Measurements from ENCODE around the gene KPNB1. TPM values are rescaled to one million over a fixed set of nuclear protein-coding genes. Genes with fewer than 3 reads are reported as not detected.

Gene KPNB1
- total RNA-seq, 1 donor from 2014 or later: 301 TPM

DNA sequence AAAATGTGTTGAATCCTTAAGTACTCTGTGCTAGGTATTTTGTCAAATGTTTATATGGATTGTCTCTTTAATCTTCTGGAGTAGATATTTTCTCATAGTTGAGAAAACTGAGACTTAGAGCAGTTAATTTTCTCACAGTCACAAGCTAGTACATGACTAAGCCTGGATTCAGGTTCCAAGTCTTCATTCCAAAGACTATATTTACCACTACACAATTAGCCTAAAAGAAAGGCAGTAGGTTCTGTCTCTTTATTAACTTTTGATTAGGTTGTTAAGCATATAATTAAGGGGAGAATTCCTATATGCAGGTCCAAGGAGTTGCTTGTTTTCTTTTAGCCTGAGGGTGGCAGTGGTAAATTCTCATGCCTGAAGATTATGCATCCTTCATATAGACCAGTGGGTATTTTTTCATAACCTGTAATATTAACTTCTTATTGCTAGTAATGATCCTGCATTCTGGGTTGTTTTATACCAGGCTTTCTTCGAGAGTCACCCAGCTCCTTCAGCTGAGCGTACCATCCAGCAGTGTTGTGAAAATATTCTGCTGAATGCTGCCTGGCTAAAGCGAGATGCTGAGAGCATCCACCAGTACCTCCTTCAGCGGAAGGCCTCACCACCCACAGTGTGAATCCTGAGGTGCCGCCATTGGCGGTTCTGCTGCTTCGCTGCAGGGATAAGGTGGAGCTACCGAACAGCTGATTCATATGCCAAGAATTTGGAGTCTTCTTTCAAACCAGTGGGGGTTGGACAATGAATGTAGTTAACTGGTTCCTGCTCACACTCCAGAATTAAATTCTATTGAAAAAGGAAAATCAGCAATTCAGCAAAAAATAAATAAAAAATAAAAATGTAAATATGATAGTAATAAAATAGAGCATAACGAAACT lies 28.2 kb upstream of the KPNB1 start:
- peak overlapping the region; percentile 55 for H3K4me3 Mint-ChIP-seq (ENCODE audit: unreplicated experiment)
- H3K4me1 Mint-ChIP-seq (ENCODE audit: unreplicated experiment): peaks cover 43% of the 10 kb centered on the region
- H3K36me3 Mint-ChIP-seq (ENCODE audit: unreplicated experiment): peaks cover 36% of the 10 kb centered on the region
- H3K9me3 Mint-ChIP-seq (ENCODE audit: unreplicated experiment): no peaks in the 10 kb centered on the region
- H3K27me3 Mint-ChIP-seq (ENCODE audit: unreplicated experiment): no peaks in the 10 kb centered on the region
- TF ChIP-seq, protein P1, sequence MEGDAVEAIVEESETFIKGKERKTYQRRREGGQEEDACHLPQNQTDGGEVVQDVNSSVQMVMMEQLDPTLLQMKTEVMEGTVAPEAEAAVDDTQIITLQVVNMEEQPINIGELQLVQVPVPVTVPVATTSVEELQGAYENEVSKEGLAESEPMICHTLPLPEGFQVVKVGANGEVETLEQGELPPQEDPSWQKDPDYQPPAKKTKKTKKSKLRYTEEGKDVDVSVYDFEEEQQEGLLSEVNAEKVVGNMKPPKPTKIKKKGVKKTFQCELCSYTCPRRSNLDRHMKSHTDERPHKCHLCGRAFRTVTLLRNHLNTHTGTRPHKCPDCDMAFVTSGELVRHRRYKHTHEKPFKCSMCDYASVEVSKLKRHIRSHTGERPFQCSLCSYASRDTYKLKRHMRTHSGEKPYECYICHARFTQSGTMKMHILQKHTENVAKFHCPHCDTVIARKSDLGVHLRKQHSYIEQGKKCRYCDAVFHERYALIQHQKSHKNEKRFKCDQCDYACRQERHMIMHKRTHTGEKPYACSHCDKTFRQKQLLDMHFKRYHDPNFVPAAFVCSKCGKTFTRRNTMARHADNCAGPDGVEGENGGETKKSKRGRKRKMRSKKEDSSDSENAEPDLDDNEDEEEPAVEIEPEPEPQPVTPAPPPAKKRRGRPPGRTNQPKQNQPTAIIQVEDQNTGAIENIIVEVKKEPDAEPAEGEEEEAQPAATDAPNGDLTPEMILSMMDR (IDR thresholded peaks at IDR 0.05): no peak
- DNase-seq (ENCODE audit: extremely low spot score, unreplicated experiment): peak; percentile 87
- H3K27ac Mint-ChIP-seq (ENCODE audit: unreplicated experiment): peak overlapping the region; percentile 93

DNA sequence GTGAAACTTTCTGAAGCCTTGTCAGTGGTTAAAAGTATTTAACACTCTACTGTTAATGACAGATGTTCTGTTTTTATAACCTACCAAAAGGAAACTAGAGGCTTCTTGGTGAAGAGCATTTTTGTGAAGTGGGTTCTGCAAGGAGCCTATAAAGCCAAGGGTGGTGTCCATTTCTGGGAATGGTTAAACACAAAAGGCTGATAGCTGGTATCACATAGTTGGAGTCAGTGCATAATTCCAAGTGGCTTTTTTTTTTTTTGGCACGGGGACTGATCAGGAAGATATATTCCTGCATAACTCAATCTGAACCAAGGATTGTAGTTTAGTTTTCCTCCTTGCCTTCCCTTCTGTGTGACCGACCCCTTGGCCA lies 27.6 kb upstream of the KPNB1 start:
- no peaks in the 10 kb centered on the region for H3K27me3 Mint-ChIP-seq (ENCODE audit: unreplicated experiment)
- H3K4me3 Mint-ChIP-seq (ENCODE audit: unreplicated experiment): peak overlapping the region; percentile 53
- TF ChIP-seq, protein P1 (IDR thresholded peaks at IDR 0.05): no peak
- H3K27ac Mint-ChIP-seq (ENCODE audit: unreplicated experiment): peak overlapping the region; percentile 93
- peaks cover 43% of the 10 kb centered on the region for H3K4me1 Mint-ChIP-seq (ENCODE audit: unreplicated experiment)
- no peaks in the 10 kb centered on the region for H3K9me3 Mint-ChIP-seq (ENCODE audit: unreplicated experiment)
- no peak for DNase-seq (ENCODE audit: extremely low spot score, unreplicated experiment)
- H3K36me3 Mint-ChIP-seq (ENCODE audit: unreplicated experiment): peaks cover 36% of the 10 kb centered on the region

GRCh38 chr17:47624727-47625068 lies 25.0 kb upstream of the KPNB1 start:
- Mint-ChIP-seq H3K9me3 (ENCODE audit: unreplicated experiment) (no peaks in the 10 kb centered on the region), H3K27me3 (ENCODE audit: unreplicated experiment) (no peaks in the 10 kb centered on the region), H3K4me3 (ENCODE audit: unreplicated experiment) (no peak overlapping the region), H3K4me1 (ENCODE audit: unreplicated experiment) (peaks cover 39% of the 10 kb centered on the region), H3K36me3 (ENCODE audit: unreplicated experiment) (peaks cover 23% of the 10 kb centered on the region), H3K27ac (ENCODE audit: unreplicated experiment) (no peak overlapping the region)
- DNase-seq (ENCODE audit: extremely low spot score, unreplicated experiment): no peak
- TF ChIP-seq, protein P1 (IDR thresholded peaks at IDR 0.05): no peak

- TF ChIP-seq, protein P1 (IDR thresholded peaks at IDR 0.05): no peak
- Mint-ChIP-seq H3K4me1 (ENCODE audit: unreplicated experiment) (peaks cover 11% of the 10 kb centered on the region), H3K4me3 (ENCODE audit: unreplicated experiment) (no peak overlapping the region), H3K36me3 (ENCODE audit: unreplicated experiment) (peaks cover 19% of the 10 kb centered on the region), H3K27me3 (ENCODE audit: unreplicated experiment) (no peaks in the 10 kb centered on the region), H3K27ac (ENCODE audit: unreplicated experiment) (no peak overlapping the region), H3K9me3 (ENCODE audit: unreplicated experiment) (no peaks in the 10 kb centered on the region)
- no peak for DNase-seq (ENCODE audit: extremely low spot score, unreplicated experiment)
Measured at GRCh38 chr17:47628014-47628566, 21.6 kb upstream of the KPNB1 start.

GRCh38 chr17:47629826-47630225 lies 19.9 kb upstream of the KPNB1 start:
- TF ChIP-seq, protein P1 (IDR thresholded peaks at IDR 0.05): no peak
- Mint-ChIP-seq H3K27ac (ENCODE audit: unreplicated experiment) (no peak overlapping the region), H3K4me3 (ENCODE audit: unreplicated experiment) (no peak overlapping the region), H3K4me1 (ENCODE audit: unreplicated experiment) (peaks cover 5% of the 10 kb centered on the region), H3K9me3 (ENCODE audit: unreplicated experiment) (no peaks in the 10 kb centered on the region), H3K27me3 (ENCODE audit: unreplicated experiment) (no peaks in the 10 kb centered on the region), H3K36me3 (ENCODE audit: unreplicated experiment) (peaks cover 11% of the 10 kb centered on the region)
- no peak for DNase-seq (ENCODE audit: extremely low spot score, unreplicated experiment)

Measured in osteocyte (in vitro differentiated cells).